Neural cell (in vitro differentiated cells): Measurements from ENCODE around the gene ARHGEF16.

Experiments used
- EP300 ChIP-seq: fragments of 450-650 bp; conservative IDR thresholded peaks from 2 replicates; pipeline ENCODE4 v1.6.1; 2014; ENCODE audit warnings: antibody characterized with exemption, mild to moderate bottlenecking, moderate library complexity; ENCODE audit not compliant: poor library complexity, severe bottlenecking
- POLR2AphosphoS5 ChIP-seq: IDR thresholded peaks from 2 replicates; pipeline ENCODE4 v1.6.1; 2012

GRCh38 chr1:3498246-3498930, 43.9 kb downstream of the ARHGEF16 start:
- TF ChIP-seq POLR2AphosphoS5 = no peak
- no peak for TF ChIP-seq EP300
